H1 (cell line): Measurements from ENCODE around the gene MALSU1. TPM values are rescaled to one million over a fixed set of nuclear protein-coding genes. Genes with fewer than 3 reads are reported as not detected.

ENCODE experiments used
- CTCF ChIA-PET: fragments of 300-600 bp; sonication (Branson Sonifier 250); formaldehyde crosslinking; loops from one replicate; lab custom pipeline; 2021; ENCODE audit not compliant: partially characterized antibody; lab: Charles Lee
- POLR2A ChIA-PET: fragments of 300-600 bp; sonication (Branson Sonifier 250); formaldehyde crosslinking; loops from one replicate; lab custom pipeline; 2021; ENCODE audit warnings: inconsistent platforms; ENCODE audit not compliant: partially characterized antibody; lab: Charles Lee
- DNase-seq, 2 experiments: peaks; one replicate each; pipeline versions ENCODE4 v3.0.0 to v3.0.0-alpha.2; 2010 to 2022; ENCODE audit warnings: low spot score in 2 of 2, low read depth in 1 of 2, mixed read lengths in 1 of 2
- FAIRE-seq: peaks from 2 replicates; lab custom pipeline; 2011; peaks lifted over from hg19 to GRCh38; lab: Jason Lieb, UNC
- H2AFZ ChIP-seq: 2 replicates; pipeline ENCODE4 v1.8.1; 2012; ENCODE audit warnings: low read length, inconsistent platforms
- H2AK5ac ChIP-seq: 2 replicates; pipeline ENCODE4 v1.6.1; 2013; ENCODE audit warnings: low read depth, low read length
- H2BK120ac ChIP-seq: replicated peaks from 2 replicates; pipeline ENCODE3; 2013; ENCODE audit warnings: low read depth, low read length, inconsistent platforms
- H2BK12ac ChIP-seq: 2 replicates; pipeline ENCODE4 v1.6.1; 2013; ENCODE audit warnings: low read depth, low read length
- H2BK15ac ChIP-seq: 2 replicates; pipeline ENCODE4 v1.6.1; 2013; ENCODE audit warnings: low read length
- H2BK20ac ChIP-seq: 2 replicates; pipeline ENCODE4 v1.6.1; 2013; ENCODE audit warnings: low read length
- H2BK5ac ChIP-seq: 2 replicates; pipeline ENCODE4 v1.6.1; 2013; ENCODE audit warnings: low read depth, low read length
- H3K14ac ChIP-seq: 2 replicates; pipeline ENCODE4 v1.6.1; 2013; ENCODE audit warnings: inconsistent platforms; ENCODE audit not compliant: insufficient read length
- H3K18ac ChIP-seq: 2 replicates; pipeline ENCODE4 v1.6.1; 2013; ENCODE audit warnings: low read length; ENCODE audit errors: extremely low read depth
- H3K23ac ChIP-seq: 2 replicates; pipeline ENCODE4 v1.6.1; 2013; ENCODE audit warnings: inconsistent platforms; ENCODE audit not compliant: insufficient read length
- H3K23me2 ChIP-seq: 2 replicates; pipeline ENCODE4 v1.6.1; 2013; ENCODE audit warnings: low read depth, low read length
- H3K27ac ChIP-seq: 2 replicates; pipeline ENCODE4 v1.6.1; 2011; ENCODE audit warnings: low read depth, low read length, inconsistent platforms
- H3K27me3 ChIP-seq, 4 experiments: replicated peaks in 1 of 4; 1 replicate in 1 of 4; 2 replicates in 3 of 4; pipeline versions ENCODE4 v1.6.1 to v1.8.1; 2011 to 2013; ENCODE audit warnings: low read length in 3 of 4, mild to moderate bottlenecking in 3 of 4, inconsistent platforms in 2 of 4, mixed read lengths in 2 of 4, moderate library complexity in 1 of 4; ENCODE audit not compliant: control insufficient read depth in 3 of 4, insufficient read depth in 3 of 4; ENCODE audit errors: extremely low read depth in 1 of 4
- H3K36me3 ChIP-seq, 4 experiments: 2 replicates each; pipeline versions ENCODE4 v1.6.1 to v1.8.1; 2011 to 2013; ENCODE audit warnings: mild to moderate bottlenecking in 4 of 4, low read length in 3 of 4, moderate library complexity in 2 of 4, control low read depth in 1 of 4, inconsistent platforms in 1 of 4; ENCODE audit not compliant: insufficient read depth in 4 of 4, control insufficient read depth in 2 of 4
- H3K4ac ChIP-seq: replicated peaks from 2 replicates; pipeline ENCODE3; 2013; ENCODE audit warnings: low read length, low read depth, mixed read lengths, inconsistent platforms; ENCODE audit not compliant: insufficient read length
- H3K4me1 ChIP-seq, 4 experiments: replicated peaks in 1 of 4; 1 replicate in 1 of 4; 2 replicates in 3 of 4; pipeline versions ENCODE4 v1.6.1 to v1.8.1; 2011 to 2013; ENCODE audit warnings: low read length in 3 of 4, inconsistent platforms in 2 of 4, mixed read lengths in 1 of 4; ENCODE audit not compliant: insufficient read depth in 4 of 4, control insufficient read depth in 3 of 4
- H3K4me2 ChIP-seq, 2 experiments: 2 replicates each; pipeline versions ENCODE4 v1.6.1 to v1.8.1; 2011 to 2013; ENCODE audit warnings: low read depth in 2 of 2, low read length in 2 of 2, control low read depth in 1 of 2, inconsistent platforms in 1 of 2, mild to moderate bottlenecking in 1 of 2; ENCODE audit not compliant: insufficient read depth in 1 of 2
- H3K4me3 ChIP-seq, 4 experiments: fragments of 200-600, 300-600 bp in 1 of 4; sonication (generic), shearing (Covaris generic), sonication (Bioruptor Twin) in 1 of 4; 2 replicates each; pipeline versions ENCODE4 v1.5.1 to v1.8.1; 2011 to 2016; ENCODE audit warnings: low read length in 4 of 4, low read depth in 3 of 4, control low read depth in 2 of 4, inconsistent platforms in 2 of 4, mild to moderate bottlenecking in 2 of 4, mixed read lengths in 1 of 4, moderate library complexity in 1 of 4; ENCODE audit not compliant: insufficient read depth in 2 of 4; ENCODE audit errors: extremely low read depth in 1 of 4
- H3K56ac ChIP-seq: replicated peaks from 2 replicates; pipeline ENCODE3; 2013; ENCODE audit warnings: low read depth, mild to moderate bottlenecking, mixed read lengths, low read length, inconsistent platforms; ENCODE audit not compliant: insufficient read length
- H3K79me1 ChIP-seq: 2 replicates; pipeline ENCODE4 v1.6.1; 2013; ENCODE audit warnings: low read depth, low read length, control low read depth
- H3K79me2 ChIP-seq, 2 experiments: 2 replicates each; pipeline versions ENCODE4 v1.6.1 to v1.8.1; 2012 to 2013; ENCODE audit warnings: low read length in 2 of 2, mild to moderate bottlenecking in 2 of 2, inconsistent platforms in 1 of 2; ENCODE audit not compliant: insufficient read depth in 2 of 2, control insufficient read depth in 1 of 2
- H3K9ac ChIP-seq, 4 experiments: replicated peaks in 1 of 4; 1 replicate in 1 of 4; 2 replicates in 3 of 4; pipeline versions ENCODE4 v1.6.1 to v1.8.1; 2011 to 2013; ENCODE audit warnings: low read depth in 3 of 4, low read length in 3 of 4, control low read depth in 2 of 4, mild to moderate bottlenecking in 2 of 4, moderate library complexity in 2 of 4, inconsistent platforms in 1 of 4; ENCODE audit errors: extremely low read depth in 1 of 4
- H3K9me3 ChIP-seq, 2 experiments: 2 replicates each; pipeline versions ENCODE4 v1.6.1 to v1.8.1; 2012 to 2013; ENCODE audit warnings: mild to moderate bottlenecking in 2 of 2, moderate library complexity in 2 of 2, control low read depth in 1 of 2, inconsistent platforms in 1 of 2, low read depth in 1 of 2, low read length in 1 of 2, mixed read lengths in 1 of 2; ENCODE audit not compliant: insufficient read depth in 2 of 2
- H4K20me1 ChIP-seq, 2 experiments: replicated peaks in 1 of 2; 2 replicates each; pipeline versions ENCODE3 to v1.8.1; 2011 to 2013; ENCODE audit warnings: inconsistent platforms in 2 of 2, low read length in 2 of 2, mild to moderate bottlenecking in 1 of 2; ENCODE audit not compliant: insufficient read depth in 2 of 2, control insufficient read depth in 1 of 2
- H4K5ac ChIP-seq: 2 replicates; pipeline ENCODE4 v1.6.1; 2013; ENCODE audit warnings: low read length, low read depth, mixed read lengths, inconsistent platforms; ENCODE audit not compliant: insufficient read length
- H4K8ac ChIP-seq: 2 replicates; pipeline ENCODE4 v1.8.0; 2013; ENCODE audit warnings: mild to moderate bottlenecking, moderate library complexity, low read length, inconsistent platforms; ENCODE audit not compliant: insufficient read depth; ENCODE audit errors: extremely low read depth
- H4K91ac ChIP-seq: replicated peaks from 2 replicates; pipeline ENCODE3; 2013; ENCODE audit warnings: low read length, mixed read lengths, inconsistent platforms; ENCODE audit not compliant: insufficient read length
- ASH2L ChIP-seq: fragments of 200-600, 300-600 bp; sonication (generic); IDR thresholded peaks from one replicate; pipeline ENCODE4 v1.7.1; 2017; ENCODE audit warnings: low read length
- CTBP2 ChIP-seq: IDR thresholded peaks from 2 replicates; pipeline ENCODE4 v1.7.0; 2011; ENCODE audit warnings: borderline replicate concordance, mild to moderate bottlenecking, moderate library complexity, mixed read lengths, low read length; ENCODE audit not compliant: insufficient read depth, insufficient read length
- HDAC2 ChIP-seq, 2 experiments: fragments of 300-600 bp in 1 of 2; sonication (generic) in 1 of 2; IDR thresholded peaks; 2 replicates each; pipeline ENCODE4 v1.6.1; 2011 to 2012; ENCODE audit warnings: low read depth in 2 of 2, low read length in 2 of 2, mild to moderate bottlenecking in 2 of 2, moderate library complexity in 2 of 2, borderline replicate concordance in 1 of 2, inconsistent platforms in 1 of 2
- JUND ChIP-seq: IDR thresholded peaks from 2 replicates; pipeline ENCODE4 v1.6.1; 2011; ENCODE audit warnings: mild to moderate bottlenecking, improper control_type of control experiment, low read length
- KDM1A ChIP-seq: fragments of 200-600, 300-600 bp; sonication (generic); IDR thresholded peaks from 2 replicates; pipeline ENCODE4 v1.7.1; 2016; ENCODE audit warnings: mild to moderate bottlenecking, low read length, borderline replicate concordance
- KDM5A ChIP-seq: fragments of 200-600 bp; IDR thresholded peaks from 2 replicates; pipeline ENCODE4 v1.7.1; 2012; ENCODE audit warnings: mild to moderate bottlenecking, low read length, inconsistent platforms, mixed read lengths
- NANOG ChIP-seq: IDR thresholded peaks from 2 replicates; pipeline ENCODE4 v1.6.1; 2011; ENCODE audit warnings: low read length, low read depth, mild to moderate bottlenecking, inconsistent platforms; ENCODE audit not compliant: insufficient read depth, poor library complexity, severe bottlenecking
- PHF8 ChIP-seq: fragments of 200-600 bp; sonication (generic); conservative IDR thresholded peaks from 2 replicates; pipeline ENCODE4 v1.7.1; 2012; ENCODE audit warnings: low read depth, mild to moderate bottlenecking, inconsistent platforms, low read length, moderate library complexity
- RAD21 ChIP-seq, 2 experiments: IDR thresholded peaks in 1 of 2; conservative IDR thresholded peaks in 1 of 2; 2 replicates each; pipeline ENCODE4 v1.6.1; 2011; ENCODE audit warnings: low read depth in 2 of 2, low read length in 2 of 2, improper control_type of control experiment in 1 of 2, inconsistent platforms in 1 of 2, mild to moderate bottlenecking in 1 of 2, moderate library complexity in 1 of 2
- RFX5 ChIP-seq: IDR thresholded peaks from 2 replicates; pipeline ENCODE4 v1.6.1; 2011; ENCODE audit warnings: low read depth, low read length, improper control_type of control experiment, borderline replicate concordance
- SP2 ChIP-seq: IDR thresholded peaks from 2 replicates; pipeline ENCODE4 v1.6.1; 2012; ENCODE audit warnings: mild to moderate bottlenecking, low read length, inconsistent platforms
- SP4 ChIP-seq: IDR thresholded peaks from 2 replicates; pipeline ENCODE4 v1.6.1; 2012; ENCODE audit warnings: low read length, inconsistent platforms
- SRF ChIP-seq: IDR thresholded peaks from 2 replicates; pipeline ENCODE4 v1.6.1; 2011; ENCODE audit warnings: mild to moderate bottlenecking, low read depth, low read length, moderate library complexity
- WGBS, 2 experiments: shearing (Covaris generic) in 1 of 2; methylation state at CpG; one replicate each; pipeline versions ENCODE4 v1.1.6 to v1.1.7; 2013 to 2015; ENCODE audit warnings: low lambda C conversion rate in 2 of 2, mixed read lengths in 2 of 2, inconsistent platforms in 1 of 2, low coverage in 1 of 2, missing lambda C conversion rate in 1 of 2; ENCODE audit not compliant: insufficient replicate concordance in 2 of 2, insufficient coverage in 1 of 2, insufficient read length in 1 of 2; ENCODE audit errors: extremely low coverage in 1 of 2, missing lambda C conversion rate in 1 of 2; 5-methylcytosine and 5-hydroxymethylcytosine counted together
- polyA plus RNA-seq, 7 experiments: library from polyadenylated mRNA; depleted of rRNA in 3 of 7; stranded (reverse) in 5 of 7; unstranded in 2 of 7; fragments of >200 nt in 5 of 7; fragments of 200-250 nt in 2 of 7; gene quantifications; 1 replicate in 5 of 7; 2 replicates in 1 of 7; 4 replicates in 1 of 7; pipeline versions ENCODE4 v1.2.1 to v1.2.3, GENCODE V29; 2011 to 2013; ENCODE audit warnings: missing spikeins in 2 of 7, mixed read lengths in 2 of 7
- total RNA-seq: library from RNA; stranded (reverse); fragmentation: NEBNext Ultra II Directional; extraction: Animal tissue kit (Norgen Biotek cat#: 25700); gene quantifications from 2 replicates; pipeline ENCODE4 v1.2.1, GENCODE V29; 2021

The MALSU1 gene
- total and polyA plus RNA-seq, 2 of the 8 experiments (the other 6 are each of a cell fraction or from before 2014, with no cell fraction given), result 73.5 to 84.0 TPM

DNA sequence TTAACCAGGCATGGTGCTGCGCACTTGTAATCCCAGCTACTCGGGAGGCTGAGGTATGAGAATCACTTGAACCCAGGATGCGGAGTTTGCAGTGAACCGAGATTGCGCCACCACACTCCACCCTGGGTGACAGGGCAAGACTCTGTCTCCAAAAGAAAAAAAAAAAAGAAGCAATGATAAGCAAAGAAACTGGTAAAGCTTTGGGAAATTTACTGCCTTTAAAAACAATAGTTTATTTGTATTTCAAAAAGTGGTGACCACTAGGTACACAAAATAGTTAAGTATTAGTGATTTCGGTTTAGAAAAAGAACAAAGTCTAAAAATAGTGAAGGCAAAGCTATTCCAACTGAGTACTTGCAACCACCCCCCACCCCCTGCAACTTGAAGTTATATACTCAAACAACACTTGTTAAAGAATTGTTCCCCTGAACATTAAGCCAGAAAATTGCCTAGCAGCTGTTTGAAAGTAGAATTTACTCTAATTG is 37.7 kb downstream of the MALSU1 start:
- 96% methylated on average over 6 of the region's 6 CpGs; no CpG with 5 or more reads in 1 of the 2 experiments for WGBS, 2 experiments
- Histone ChIP-seq H2BK15ac (no peak overlapping the region), H3K4me3 (no peak overlapping the region), H3K14ac (no peak overlapping the region), H3K56ac (no peak overlapping the region), H3K4me2 (no peak overlapping the region), H4K8ac (no peak overlapping the region), H3K27ac (no peak overlapping the region), H3K18ac (no peak overlapping the region), H3K23me2 (no peaks in the 10 kb centered on the region), H4K91ac (no peak overlapping the region), H2BK5ac (no peak overlapping the region), H4K20me1 (peaks cover 0 to 3% of the 10 kb centered on the region in 2 experiments), H3K79me2 (no peaks in the 10 kb centered on the region), H2BK20ac (no peak overlapping the region), H3K23ac (no peak overlapping the region), H3K4ac (no peak overlapping the region), H2AFZ (no peak overlapping the region), H3K27me3 (no peaks in the 10 kb centered on the region), H2AK5ac (no peak overlapping the region), H3K9me3 (no peaks in the 10 kb centered on the region), H3K79me1 (peaks cover 3% of the 10 kb centered on the region; the same call in 1 of the 2 replicates), H2BK12ac (no peak overlapping the region), H4K5ac (no peak overlapping the region), H2BK120ac (no peak overlapping the region), H3K9ac (no peak overlapping the region), H3K4me1 (no peaks in the 10 kb centered on the region), H3K36me3 (peaks cover 27 to 89% (median 67%) of the 10 kb centered on the region in 4 experiments)
- no peak for DNase-seq
- POLR2A ChIA-PET, result interaction anchor here (0.6 to 1.2 kb wide), 2 partner anchors 50 to 138 kb away, joined by 3 read pairs; no protein-coding TSS in a partner anchor
- CTCF ChIA-PET, result interaction anchor here (0.5 to 1.0 kb wide), 3 partner anchors 24 to 105 kb away, joined by 3 to 5 read pairs (median 3); no protein-coding TSS in a partner anchor
- FAIRE-seq, result no peak
- TF ChIP-seq SP4, result no peak
- no peak for TF ChIP-seq JUND
- no peak for TF ChIP-seq NANOG
- no peak for TF ChIP-seq PHF8
- no peak for TF ChIP-seq KDM5A
- TF ChIP-seq HDAC2 (IDR thresholded peaks at IDR 0.05; ENCODE audit: borderline replicate concordance in 1 of 2, low read depth in 2 of 2, low read length in 2 of 2), result no peak
- TF ChIP-seq CTBP2, result no peak
- TF ChIP-seq SRF, result no peak
- no peak for TF ChIP-seq KDM1A
- no peak for TF ChIP-seq RFX5
- TF ChIP-seq SP2, result no peak
- TF ChIP-seq ASH2L, result no peak
- no peak for TF ChIP-seq RAD21 (IDR thresholded peaks at IDR 0.05 in 1 of 2, conservative IDR thresholded peaks at IDR 0.05 in 1 of 2; ENCODE audit: low read depth in 2 of 2, low read length in 2 of 2)
